GM18517 (cell line): Measurements from ENCODE around the gene OAS3.
"Not testable (repeated sequence)": the region's sequence is repeated elsewhere in the genome, so short reads cannot be mapped to it uniquely, and the experiment has no call there.

ENCODE experiments used
- ATAC-seq: cut with Tn5 transposase; IDR thresholded peaks from one replicate; pipeline ENCODE4 v1.9.1; 2021; ENCODE audit warnings: mild to moderate bottlenecking, moderate library complexity; ENCODE audit not compliant: unreplicated experiment

The OAS3 gene

DNA sequence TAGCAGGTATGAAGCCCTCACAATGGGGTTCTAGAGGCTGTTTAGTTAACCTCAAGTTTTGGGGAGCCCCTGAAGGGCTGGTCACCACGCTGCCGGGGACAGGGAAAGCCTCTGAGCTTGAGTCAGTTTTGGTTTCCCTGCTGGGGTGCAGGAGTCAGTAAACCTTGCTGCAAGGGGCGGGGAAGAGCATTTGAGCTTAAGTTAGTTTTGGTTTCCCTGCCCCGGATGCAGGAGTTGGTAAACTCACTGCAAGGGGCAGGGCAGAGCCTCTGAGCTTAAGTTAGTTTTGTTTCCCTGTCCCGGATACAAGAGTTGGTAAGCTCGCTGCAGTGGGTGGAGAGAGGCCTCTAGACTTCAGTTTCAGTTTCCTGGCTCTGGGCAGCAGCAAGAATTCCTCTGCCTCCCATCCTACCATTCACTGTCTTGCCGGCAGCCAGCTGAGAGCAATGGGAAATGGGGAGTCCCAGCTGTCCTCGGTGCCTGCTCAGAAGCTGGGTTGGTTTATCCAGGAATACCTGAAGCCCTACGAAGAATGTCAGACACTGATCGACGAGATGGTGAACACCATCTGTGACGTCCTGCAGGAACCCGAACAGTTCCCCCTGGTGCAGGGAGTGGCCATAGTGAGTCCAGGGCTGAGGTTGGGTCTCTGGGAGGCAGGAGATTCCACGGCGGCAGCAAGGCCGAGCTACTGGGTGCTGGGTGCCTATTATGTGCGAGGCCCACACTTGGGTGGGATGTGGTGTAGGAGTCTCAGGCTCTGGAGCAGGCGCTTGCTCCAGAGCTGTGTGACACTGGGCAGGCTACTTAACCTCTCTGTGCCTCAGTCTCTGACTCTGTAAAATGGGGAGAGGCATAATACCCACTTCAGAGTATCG, 40.1 kb downstream of the OAS3 start, which contains the start of gene OAS2:
TSS of gene OAS2 (plus strand) at position 357 of the 878 bp plus-strand sequence. CDS start at position 447, 90 bp downstream.
- ATAC-seq: peak; percentile 93

DNA sequence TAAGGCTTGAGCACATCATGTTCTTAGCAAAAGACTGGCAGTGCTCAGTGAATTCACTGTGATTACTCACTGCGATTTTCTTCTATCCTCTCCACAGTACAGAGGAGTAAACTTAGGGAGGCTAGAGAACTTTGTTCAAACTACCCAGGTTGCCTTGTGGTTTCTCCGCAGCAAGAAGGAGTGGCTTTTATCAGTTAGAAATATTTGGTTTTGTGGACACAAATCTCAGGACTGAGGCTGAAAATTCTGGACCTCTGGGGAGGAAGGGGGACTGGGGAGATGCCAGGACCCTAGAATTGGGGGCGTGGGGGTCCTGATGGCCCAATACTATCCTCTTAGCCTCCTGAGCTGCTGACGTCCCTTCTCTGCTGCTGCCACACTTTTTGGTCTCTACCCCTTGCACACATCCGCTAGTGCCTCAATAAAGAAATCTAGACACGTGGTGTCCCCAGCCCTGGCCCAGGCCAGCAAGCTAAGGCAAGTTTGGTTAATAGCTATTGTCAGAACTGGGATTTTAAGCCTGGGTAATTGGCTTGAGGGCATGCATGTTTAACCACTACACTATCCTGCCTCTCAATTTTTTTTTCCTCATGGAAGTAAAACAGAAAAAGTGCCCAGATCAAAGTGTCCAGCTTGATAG, 40.9 kb downstream of the OAS3 start:
- peak; percentile 38 for ATAC-seq

DNA sequence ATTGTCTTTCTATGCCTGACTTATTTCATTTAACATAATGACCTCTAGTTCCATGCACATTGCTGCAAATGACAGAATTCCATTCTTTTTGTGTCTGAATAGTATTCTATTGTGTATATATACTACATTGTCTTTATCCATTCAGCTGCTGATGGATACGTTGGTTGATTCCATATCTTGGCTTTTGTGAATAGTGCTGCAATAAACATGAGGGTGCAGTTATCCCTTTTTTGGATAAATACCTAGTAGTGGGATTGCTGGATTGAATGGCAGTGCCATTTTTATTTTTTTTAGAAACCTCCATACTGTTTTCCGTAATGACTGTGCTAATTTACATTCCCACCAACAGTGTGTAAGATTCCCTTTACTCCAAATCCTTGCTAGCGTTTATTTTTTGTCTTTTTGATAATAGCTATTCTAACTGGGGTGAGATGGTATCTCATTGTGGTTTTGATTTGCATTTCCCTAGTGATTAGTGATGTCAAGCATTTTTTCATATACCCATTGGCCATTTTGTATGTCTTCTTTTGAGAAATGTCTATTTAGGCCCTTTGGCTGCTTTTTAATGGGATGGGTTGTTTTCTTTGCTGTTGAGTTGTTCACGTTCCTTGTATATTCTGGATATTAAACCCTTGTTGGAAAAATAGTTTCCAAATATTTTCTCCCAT, 42.4 kb downstream of the OAS3 start:
- no peak for ATAC-seq

DNA sequence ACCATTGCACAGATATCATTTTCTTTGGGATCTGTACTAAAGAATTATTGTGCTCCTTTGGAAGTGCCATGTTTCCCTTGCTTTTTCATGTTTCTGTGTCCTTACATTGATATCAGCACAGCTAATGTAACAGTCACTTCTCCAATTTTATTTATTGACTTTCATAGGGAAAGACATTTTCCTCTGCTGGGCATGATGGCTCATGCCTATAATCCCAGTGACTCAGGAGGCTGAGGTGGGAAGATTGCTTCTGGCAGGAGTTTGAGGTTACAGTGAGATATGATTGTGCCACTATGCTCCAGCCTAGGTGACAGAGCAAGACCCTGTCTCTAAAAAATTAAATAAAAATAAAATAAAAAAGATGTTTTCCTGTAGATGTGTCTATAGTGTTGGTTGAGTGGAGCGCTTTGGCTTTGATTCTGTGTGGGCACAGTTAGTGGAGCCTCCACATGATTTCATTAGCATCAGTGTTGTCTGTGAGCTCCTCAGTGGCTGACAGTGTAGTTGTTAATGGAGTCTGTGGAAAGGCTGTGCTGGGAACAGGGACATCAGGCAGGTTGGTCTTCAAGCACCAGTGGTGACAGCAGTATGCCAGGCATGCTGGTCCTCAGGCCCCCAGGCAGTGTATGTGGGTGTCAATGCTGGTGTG, 47.5 kb downstream of the OAS3 start:
- ATAC-seq: no peak

DNA sequence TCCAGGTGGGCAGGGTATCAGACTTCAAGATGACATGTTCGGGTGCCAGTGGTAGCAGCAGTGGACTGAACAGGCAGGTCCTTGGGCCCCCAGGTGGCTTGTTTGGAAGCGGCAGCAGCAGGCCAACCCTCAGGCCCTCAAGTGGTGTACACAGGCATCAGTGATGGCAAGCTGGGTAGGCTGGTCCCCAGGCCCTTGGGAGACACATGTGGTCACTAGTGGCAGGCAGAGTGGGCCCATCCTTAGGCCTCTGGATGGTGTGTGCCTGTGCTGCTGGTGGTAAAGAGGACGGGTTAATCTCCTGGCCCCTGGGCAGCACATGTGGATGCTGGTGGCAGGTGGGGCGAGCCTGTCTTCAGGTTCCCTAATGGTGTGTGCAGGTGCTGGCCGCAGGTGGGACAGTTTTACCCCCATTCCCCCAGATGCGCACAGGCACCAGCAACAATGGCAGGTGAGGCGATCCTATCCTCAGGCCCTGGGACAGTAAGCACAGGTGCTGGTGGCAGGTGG, 48.1 kb downstream of the OAS3 start:
- no peak for ATAC-seq

DNA sequence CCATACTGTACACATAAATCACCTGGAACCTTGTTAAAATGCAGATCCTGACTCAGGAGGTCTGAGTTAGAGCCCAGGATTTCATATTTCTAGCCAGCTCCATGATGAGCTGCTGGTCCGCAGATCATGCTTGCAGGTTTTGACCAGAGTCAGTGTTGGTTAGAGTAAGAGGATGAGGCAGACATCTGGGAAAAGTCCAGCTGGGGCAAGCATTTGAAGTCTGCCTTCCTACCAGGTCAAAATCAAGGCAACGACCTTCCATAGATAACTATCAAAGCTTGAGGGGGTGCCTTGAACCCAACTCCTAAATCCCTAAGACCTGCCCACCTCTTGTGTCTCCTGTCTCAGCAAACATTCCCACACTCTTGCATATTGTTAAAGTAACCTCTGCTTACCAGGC, 49.3 kb downstream of the OAS3 start:
- ATAC-seq: no peak

DNA sequence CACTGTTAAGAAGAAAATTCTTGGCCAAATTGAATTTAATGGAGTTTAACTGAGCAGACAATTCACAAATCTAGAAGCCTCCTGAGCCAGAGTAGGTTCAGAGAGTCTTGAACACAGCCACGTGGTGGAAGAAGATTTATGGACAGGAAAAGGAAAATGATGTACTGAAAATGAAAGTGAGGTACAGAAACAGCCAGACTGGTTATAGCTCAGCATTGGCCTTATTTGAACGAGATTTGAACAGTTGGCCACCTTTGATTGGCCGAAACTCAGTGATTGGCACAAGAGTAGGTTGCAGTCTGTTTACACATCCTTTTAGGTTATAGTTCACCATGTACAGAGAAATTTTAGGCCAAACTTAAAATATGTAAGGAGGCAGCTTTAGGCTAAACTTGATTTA, 50.0 kb downstream of the OAS3 start:
- no peak for ATAC-seq

DNA sequence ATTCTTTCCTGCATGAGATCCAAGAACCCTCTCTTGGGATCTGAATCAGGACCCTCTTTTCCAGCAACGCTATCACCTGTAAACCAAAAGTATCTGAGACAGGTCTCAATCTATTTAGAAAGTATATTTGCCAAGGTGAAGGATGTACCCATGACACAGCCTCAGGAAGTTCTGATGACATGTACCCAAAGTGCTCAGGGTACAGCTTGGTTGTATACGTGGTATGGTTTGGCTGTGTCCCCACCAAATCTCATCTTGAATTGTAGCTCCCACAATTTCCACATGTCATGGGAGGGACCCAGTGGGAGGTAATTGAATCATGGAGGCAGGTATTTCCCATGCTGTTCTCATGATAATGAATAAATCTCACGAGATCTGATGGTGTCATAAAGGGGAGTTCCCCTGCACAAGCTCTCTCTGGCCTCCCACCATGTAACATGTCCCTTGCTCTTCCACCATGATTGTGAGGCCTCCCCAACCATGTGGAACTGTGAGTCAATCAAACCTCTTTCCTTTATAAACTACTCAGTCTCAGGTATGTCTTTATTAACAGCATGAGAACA, 50.6 kb downstream of the OAS3 start:
- not testable (repeated sequence) for ATAC-seq

DNA sequence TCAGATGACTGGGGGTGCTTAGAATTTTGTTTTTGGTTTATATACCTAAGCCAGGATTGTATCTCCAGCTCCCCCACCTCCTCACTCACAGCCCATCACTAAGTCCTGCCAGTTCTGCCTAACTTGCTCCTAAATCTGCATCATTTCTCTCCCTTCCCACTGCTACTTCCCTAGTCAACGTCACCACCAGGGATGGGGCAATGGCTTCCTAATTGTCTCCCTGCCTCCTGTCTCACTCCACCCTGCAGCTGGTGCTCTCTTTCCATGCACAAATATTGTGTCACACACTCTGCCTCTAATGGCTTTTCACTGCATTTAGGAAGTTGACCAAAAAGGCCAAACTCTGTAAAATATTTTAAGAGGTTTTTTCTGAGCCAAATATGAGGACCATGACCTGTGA, 51.5 kb downstream of the OAS3 start:
- ATAC-seq: no peak

DNA sequence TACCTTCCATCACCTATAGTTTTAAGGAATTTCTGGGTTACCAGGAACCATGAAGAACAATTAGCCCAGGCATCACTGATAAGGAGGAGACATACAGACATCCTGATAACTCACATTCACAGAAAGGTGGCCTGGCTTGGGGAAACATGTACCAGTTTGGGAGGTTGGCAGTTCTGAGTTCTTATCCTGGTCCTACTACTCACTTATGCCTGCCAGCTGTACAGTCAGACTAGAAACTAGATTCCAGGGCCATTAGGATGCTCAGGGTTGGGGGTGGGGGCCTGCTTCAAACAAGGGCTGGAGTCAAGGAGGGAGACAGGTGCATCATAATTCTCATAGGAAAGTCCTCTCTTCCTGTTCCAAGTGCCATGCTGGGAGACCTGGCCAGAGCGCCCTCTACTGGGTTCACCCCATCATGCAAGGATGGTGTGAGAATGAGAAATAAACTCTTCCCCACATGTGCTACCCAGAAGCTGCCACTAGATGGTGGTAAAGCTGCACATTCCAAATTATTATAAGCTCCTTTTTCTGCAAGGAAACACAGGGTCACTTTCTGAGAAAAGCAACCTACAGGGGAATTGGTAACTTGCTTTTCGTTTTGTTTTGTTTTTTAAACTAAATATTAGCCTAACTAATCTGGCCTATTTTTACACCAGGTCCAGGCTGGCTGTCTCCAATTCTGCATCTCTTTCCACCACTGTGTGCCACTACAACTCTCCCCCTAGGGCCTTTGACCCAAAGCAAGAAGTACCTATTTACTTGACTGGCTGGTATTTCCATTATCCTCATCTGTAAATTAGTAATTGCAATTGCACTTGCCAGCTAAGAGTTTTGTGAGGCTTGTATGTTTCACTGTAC, 54.5 kb downstream of the OAS3 start:
- ATAC-seq: no peak

DNA sequence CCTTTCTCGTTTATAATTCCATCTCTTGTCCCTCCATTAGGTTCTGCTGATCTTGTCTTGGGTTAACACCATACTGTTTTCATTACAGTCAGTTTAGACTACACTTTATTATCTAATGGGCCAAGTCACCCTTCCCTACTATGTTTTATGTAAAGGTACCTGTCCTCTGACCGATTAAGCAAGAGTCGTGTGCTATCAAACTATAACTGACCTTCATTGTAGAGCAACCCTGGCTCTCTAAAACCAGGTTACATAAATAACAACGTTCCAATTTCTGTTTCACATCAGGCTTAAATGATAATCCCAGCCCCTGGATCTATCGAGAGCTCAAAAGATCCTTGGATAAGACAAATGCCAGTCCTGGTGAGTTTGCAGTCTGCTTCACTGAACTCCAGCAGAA, 56.7 kb downstream of the OAS3 start:
- ATAC-seq: no peak

DNA sequence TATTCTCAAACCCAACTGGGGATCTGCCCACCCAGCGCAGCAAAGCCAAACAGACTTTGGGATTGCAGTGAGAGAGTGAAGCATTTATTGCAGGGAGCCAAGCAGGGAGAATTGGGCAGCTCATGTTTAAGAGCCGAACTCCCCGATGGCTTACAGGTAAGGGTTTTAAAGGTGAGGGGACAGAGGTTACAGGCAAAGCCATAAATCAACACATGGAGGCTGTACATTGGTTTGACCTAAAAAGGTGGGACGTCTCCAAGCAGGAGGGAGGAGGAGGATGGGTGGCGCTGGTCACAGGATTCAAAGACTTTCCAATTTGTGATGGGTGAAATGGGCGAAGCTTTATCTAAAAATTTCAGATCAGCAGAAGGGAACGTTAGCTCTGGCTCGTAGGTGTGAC, 58.2 kb downstream of the OAS3 start:
- ATAC-seq: no peak

DNA sequence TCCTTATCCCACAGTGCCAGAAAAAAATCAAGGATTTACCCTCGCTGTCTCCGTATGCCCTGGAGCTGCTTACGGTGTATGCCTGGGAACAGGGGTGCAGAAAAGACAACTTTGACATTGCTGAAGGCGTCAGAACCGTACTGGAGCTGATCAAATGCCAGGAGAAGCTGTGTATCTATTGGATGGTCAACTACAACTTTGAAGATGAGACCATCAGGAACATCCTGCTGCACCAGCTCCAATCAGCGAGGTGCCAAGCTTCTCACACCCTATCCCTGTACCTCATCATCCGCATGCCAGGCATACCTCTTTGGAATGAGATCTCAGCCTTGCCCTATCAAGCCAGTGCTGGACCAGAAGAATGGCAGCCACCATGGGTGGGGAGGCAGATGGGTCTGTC, 59.2 kb downstream of the OAS3 start:
- no peak for ATAC-seq

DNA sequence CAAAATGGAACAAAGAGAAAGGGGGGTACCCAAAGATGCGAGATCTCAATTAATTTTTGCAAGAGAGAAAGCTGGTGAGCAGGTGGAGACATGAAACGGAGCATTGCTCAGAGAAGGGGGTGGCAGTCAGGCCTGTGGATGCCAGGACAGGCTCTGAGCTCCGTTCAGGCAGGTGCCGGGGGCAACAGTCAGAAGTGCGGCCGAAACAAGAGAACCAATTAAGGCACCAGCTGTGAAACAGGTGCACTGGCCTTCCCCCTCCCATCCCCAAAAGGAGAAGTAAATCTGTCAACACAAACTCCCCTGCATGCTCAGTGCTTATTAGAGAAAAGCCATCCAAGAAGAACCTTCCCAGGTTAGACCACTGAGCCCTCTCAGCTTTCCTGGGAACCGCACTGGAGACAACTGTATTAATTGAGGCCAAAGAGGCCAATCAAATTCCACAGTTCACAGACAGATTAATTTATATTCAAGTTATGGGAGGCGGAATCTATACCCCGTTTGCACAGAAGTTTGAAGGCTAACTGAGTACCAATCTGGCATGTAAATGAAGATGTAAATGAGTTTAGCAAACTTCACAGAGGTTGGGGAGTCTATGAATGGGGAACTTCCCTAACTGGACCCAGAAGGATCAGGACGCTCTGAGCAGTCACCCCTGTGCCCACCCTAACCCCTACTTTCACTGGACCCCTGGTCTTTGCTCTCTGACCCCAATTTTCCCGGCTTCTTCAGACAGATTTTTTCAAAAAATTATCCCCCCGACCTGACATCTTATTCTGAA, 60.9 kb downstream of the OAS3 start:
- ATAC-seq: peak; percentile 90

DNA sequence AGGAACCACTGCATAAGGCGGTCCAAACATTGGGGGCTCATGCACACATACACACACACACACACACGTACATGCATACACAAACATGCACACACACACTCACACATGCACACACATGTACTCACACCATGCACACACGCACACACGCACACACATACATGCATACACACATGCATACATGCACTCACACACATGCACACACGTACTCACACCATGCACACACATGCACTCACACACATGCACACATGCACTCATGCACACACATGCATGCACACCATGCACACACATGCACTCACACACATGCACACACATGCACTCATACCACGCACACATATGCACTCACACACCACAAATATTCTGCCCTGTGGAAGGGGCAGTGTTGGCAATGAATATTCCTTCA, 62.2 kb downstream of the OAS3 start:
- no peak for ATAC-seq

DNA sequence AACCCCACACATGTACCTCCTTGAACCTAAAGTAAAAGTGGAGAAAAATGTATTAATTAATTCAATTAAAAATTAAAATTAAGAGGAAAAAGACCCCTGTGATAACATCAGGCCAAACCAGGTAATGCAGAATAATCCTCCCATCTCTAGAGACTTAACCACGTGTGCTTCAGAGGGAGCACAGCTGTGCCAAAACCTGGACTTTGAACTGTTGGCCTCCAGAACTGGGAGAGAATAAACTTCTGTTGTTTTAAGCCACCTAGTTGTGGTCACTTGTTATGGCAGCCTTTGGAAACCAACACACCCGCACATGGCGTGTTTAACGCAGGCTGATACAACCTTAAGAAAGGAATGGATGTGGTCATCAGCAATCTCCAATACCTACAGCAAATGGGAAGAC, 63.9 kb downstream of the OAS3 start:
- no peak for ATAC-seq

DNA sequence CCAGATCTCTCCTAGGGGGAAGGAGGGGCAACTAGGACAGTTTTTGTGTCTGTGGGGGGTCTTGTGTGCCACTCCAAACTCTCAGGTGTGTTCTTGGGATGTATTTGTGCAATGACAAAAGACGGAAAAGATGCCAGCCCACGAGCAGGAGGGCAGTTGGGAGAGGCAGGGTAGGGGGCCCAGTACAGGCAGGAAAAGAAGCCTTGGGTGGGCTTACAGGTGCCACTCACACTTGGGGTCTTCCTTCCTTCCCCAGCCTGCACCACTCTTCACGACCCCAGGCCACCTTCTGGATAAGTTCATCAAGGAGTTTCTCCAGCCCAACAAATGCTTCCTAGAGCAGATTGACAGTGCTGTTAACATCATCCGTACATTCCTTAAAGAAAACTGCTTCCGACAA, 64.4 kb downstream of the OAS3 start:
- ATAC-seq: no peak

DNA sequence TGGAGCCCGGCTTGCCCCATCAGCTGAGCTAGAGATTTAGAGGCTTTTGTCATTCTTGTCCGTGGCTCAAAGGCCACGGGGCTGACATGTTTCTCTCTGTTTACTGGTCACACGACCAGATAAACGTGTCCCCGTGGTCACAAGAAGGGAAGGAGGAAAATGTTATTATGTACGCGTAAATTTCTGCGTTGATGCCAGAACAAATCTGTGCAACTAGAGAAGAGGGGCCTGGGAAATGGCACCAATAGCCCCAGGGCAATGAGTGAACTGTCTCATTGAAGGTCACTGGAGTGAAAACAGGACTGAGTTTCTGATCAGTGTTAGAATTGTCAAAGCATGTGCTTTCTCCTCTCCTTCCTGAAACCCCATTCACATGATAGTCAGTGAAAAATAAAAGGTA, 65.4 kb downstream of the OAS3 start:
- no peak for ATAC-seq

DNA sequence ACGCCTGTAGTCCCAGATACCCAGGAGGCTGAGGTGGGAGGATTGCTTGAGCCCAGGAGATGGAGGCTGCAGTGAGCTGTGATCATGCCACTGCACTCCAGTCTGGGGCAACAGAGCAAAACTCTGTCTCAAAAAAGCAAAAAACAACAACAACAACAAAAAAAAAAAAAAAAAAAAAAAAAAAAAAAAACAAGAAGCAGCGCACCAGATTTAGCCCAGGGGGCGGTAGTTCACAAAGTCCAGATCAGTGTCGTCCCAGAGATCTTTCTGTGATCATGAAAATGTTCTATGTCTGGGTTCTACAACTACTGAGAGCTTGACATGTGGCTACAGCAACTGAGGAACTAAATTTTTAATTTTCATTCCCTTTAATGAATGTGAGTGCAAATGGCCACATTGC, 67.5 kb downstream of the OAS3 start:
- ATAC-seq: no peak
